OCI-LY7 (cell line): Measurements from ENCODE around the gene RBM28. TPM values are rescaled to one million over a fixed set of nuclear protein-coding genes. Genes with fewer than 3 reads are reported as not detected.

Source experiments
- BruUV-seq: library from RNA; stranded (reverse); fragments of 400-500 nt; replicated peaks from 2 replicates; lab custom pipeline; 2021; lab: Mats Ljungman, UMichigan
- CTCF ChIA-PET: fragments of 300-600 bp; sonication (Branson Sonifier 250); formaldehyde crosslinking; loops from one replicate; lab custom pipeline; 2022; ENCODE audit warnings: antibody characterized with exemption; ENCODE audit not compliant: unreplicated experiment; lab: Charles Lee
- POLR2A ChIA-PET: fragments of 300-600 bp; sonication (Branson Sonifier 250); formaldehyde crosslinking; loops from one replicate; lab custom pipeline; 2022; ENCODE audit warnings: antibody characterized with exemption; lab: Charles Lee
- DNase-seq: peaks from one replicate; pipeline ENCODE4 v3.0.0-alpha.2; 2015; ENCODE audit warnings: low spot score
- H2AFZ ChIP-seq: fragments of 200-600 bp; sonication (generic), shearing (Covaris generic); 2 replicates; pipeline ENCODE4 v1.6.1; 2014; ENCODE audit warnings: mild to moderate bottlenecking, antibody characterized with exemption, low read length, moderate library complexity
- H3K27ac ChIP-seq: fragments of 200-600 bp; sonication (generic); 2 replicates; pipeline ENCODE4 v1.5.1; 2014; ENCODE audit warnings: mixed run types, low read depth, mild to moderate bottlenecking, moderate library complexity, low read length, inconsistent platforms; ENCODE audit not compliant: poor library complexity, severe bottlenecking
- H3K36me3 ChIP-seq: fragments of 200-600 bp; sonication (generic); 2 replicates; pipeline ENCODE4 v1.6.1; 2014; ENCODE audit warnings: mild to moderate bottlenecking, antibody characterized with exemption, low read length, moderate library complexity, mixed read lengths; ENCODE audit not compliant: insufficient read depth
- H3K4me1 ChIP-seq: fragments of 200-600 bp; sonication (generic); 2 replicates; pipeline ENCODE4 v1.5.1; 2014; ENCODE audit warnings: mild to moderate bottlenecking, low read length; ENCODE audit not compliant: insufficient read depth, poor library complexity, severe bottlenecking
- H3K4me2 ChIP-seq: fragments of 200-600 bp; sonication (generic); 2 replicates; pipeline ENCODE4 v1.6.1; 2014; ENCODE audit warnings: mild to moderate bottlenecking, low read length
- H3K4me3 ChIP-seq: fragments of 200-600 bp; sonication (generic); 2 replicates; pipeline ENCODE4 v1.5.1; 2014; ENCODE audit warnings: mild to moderate bottlenecking, low read depth, low read length; ENCODE audit not compliant: poor library complexity, severe bottlenecking
- H3K79me2 ChIP-seq: fragments of 200-600 bp; sonication (generic); 2 replicates; pipeline ENCODE4 v1.6.1; 2016; ENCODE audit warnings: low read depth, mild to moderate bottlenecking, low read length, moderate library complexity, mixed read lengths; ENCODE audit not compliant: insufficient read depth
- H3K9me2 ChIP-seq: fragments of 200-600 bp; sonication (generic); 2 replicates; pipeline ENCODE4 v1.6.1; 2016; ENCODE audit warnings: mild to moderate bottlenecking, low read length, mixed read lengths; ENCODE audit not compliant: insufficient read depth
- H3K9me3 ChIP-seq: fragments of 200-600 bp; sonication (generic); 2 replicates; pipeline ENCODE4 v1.6.1; 2014; ENCODE audit warnings: mild to moderate bottlenecking, mixed run types, low read length, mixed read lengths
- H4K20me1 ChIP-seq: fragments of 200-600 bp; sonication (generic); 2 replicates; pipeline ENCODE4 v1.6.1; 2014; ENCODE audit warnings: mild to moderate bottlenecking, antibody characterized with exemption, low read length, moderate library complexity, mixed read lengths; ENCODE audit not compliant: insufficient read depth
- EZH2phosphoT487 ChIP-seq: fragments of 200-600 bp; sonication (generic); IDR thresholded peaks from 2 replicates; pipeline ENCODE4 v1.6.1; 2018; ENCODE audit warnings: low read depth, borderline replicate concordance, mild to moderate bottlenecking, mixed run types, antibody characterized with exemption, low read length, moderate library complexity, mixed read lengths
- intact Hi-C: fragments of 100-400 bp; cut with micrococcal nuclease; formaldehyde crosslinking; loops from one replicate; pipeline ENCODE4 v1.10.0; 2022; ENCODE audit not compliant: unreplicated experiment
- total RNA-seq, 2 experiments: library from RNA; depleted of rRNA in 1 of 2; stranded (reverse); fragments of >200 nt in 1 of 2; shearing (Covaris generic) in 1 of 2; gene quantifications; 2 replicates each; pipeline ENCODE4 v1.2.3, GENCODE V29; 2014 to 2022
- TF ChIP-seq, protein P1 (sequence below): fragments of 200-600 bp; sonication (generic); conservative IDR thresholded peaks from 2 replicates; pipeline ENCODE4 v1.5.1; 2014; ENCODE audit warnings: mild to moderate bottlenecking, antibody characterized with exemption, low read length, moderate library complexity, mixed read lengths

RBM28 gene
- total RNA-seq, 2 experiments from 2014 or later, result 35.6 to 70.0 TPM

DNA sequence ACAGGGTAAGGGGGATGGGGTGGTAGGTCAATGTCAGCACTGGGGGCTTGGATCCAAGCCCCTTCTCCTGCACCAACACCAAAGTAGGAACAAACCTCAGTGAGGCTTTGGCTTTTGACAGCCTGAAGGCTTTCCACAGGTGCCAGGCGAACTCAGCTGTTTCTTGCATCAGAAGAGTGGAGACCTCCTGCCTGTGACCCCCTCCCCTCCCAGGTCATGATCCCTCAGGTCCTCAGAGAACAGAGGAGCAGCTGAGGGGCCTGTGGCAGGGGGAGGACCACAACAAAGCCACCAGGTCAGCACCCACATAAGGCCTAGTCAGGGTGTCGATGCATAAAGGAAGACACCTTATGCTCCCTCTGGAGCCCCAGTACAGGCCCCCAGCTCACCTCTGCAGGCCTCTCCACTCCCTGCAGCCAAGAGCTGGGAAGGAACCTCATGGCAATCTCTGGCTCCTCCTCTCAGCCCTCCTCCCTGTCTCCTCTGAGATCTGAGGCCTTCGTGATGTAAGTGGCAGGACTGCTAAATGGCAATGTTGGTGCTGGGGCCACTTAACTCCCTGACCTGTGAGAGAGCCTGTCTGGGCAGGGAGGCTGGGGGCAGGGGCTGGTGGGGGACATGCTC lies 36.9 kb upstream of the RBM28 start:
- Histone ChIP-seq H3K9me3 (no peaks in the 10 kb centered on the region), H3K79me2 (no peaks in the 10 kb centered on the region), H4K20me1 (no peaks in the 10 kb centered on the region), H3K9me2 (no peaks in the 10 kb centered on the region), H2AFZ (no peak overlapping the region), H3K27ac (no peak overlapping the region), H3K36me3 (no peaks in the 10 kb centered on the region), H3K4me1 (no peaks in the 10 kb centered on the region), H3K4me2 (no peak overlapping the region), H3K4me3 (no peak overlapping the region)
- TF ChIP-seq, protein P1, sequence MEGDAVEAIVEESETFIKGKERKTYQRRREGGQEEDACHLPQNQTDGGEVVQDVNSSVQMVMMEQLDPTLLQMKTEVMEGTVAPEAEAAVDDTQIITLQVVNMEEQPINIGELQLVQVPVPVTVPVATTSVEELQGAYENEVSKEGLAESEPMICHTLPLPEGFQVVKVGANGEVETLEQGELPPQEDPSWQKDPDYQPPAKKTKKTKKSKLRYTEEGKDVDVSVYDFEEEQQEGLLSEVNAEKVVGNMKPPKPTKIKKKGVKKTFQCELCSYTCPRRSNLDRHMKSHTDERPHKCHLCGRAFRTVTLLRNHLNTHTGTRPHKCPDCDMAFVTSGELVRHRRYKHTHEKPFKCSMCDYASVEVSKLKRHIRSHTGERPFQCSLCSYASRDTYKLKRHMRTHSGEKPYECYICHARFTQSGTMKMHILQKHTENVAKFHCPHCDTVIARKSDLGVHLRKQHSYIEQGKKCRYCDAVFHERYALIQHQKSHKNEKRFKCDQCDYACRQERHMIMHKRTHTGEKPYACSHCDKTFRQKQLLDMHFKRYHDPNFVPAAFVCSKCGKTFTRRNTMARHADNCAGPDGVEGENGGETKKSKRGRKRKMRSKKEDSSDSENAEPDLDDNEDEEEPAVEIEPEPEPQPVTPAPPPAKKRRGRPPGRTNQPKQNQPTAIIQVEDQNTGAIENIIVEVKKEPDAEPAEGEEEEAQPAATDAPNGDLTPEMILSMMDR, result no peak
- no peak for TF ChIP-seq EZH2phosphoT487
- CTCF ChIA-PET, result no interaction called here
- POLR2A ChIA-PET, result interaction anchor here (0.7 kb wide), 1 partner anchor 121 kb away, joined by 3 read pairs; no protein-coding TSS in a partner anchor
- no peak for DNase-seq
- BruUV-seq, result no TSS peak
- intact Hi-C loops, result no loop called here

- Histone ChIP-seq H3K4me1 (no peaks in the 10 kb centered on the region), H3K9me2 (no peaks in the 10 kb centered on the region), H4K20me1 (no peaks in the 10 kb centered on the region), H3K36me3 (no peaks in the 10 kb centered on the region), H2AFZ (no peak overlapping the region), H3K79me2 (no peaks in the 10 kb centered on the region), H3K4me3 (no peak overlapping the region), H3K9me3 (no peaks in the 10 kb centered on the region), H3K4me2 (no peak overlapping the region), H3K27ac (no peak overlapping the region)
- BruUV-seq, result no TSS peak
- TF ChIP-seq EZH2phosphoT487, result no peak
- TF ChIP-seq, protein P1, result no peak
- POLR2A ChIA-PET, result no interaction called here
- DNase-seq, result no peak
- intact Hi-C loops, result no loop called here
- CTCF ChIA-PET, result no interaction called here
Measured at GRCh38 chr7:128379900-128380479, 36.3 kb upstream of the RBM28 start.

DNA sequence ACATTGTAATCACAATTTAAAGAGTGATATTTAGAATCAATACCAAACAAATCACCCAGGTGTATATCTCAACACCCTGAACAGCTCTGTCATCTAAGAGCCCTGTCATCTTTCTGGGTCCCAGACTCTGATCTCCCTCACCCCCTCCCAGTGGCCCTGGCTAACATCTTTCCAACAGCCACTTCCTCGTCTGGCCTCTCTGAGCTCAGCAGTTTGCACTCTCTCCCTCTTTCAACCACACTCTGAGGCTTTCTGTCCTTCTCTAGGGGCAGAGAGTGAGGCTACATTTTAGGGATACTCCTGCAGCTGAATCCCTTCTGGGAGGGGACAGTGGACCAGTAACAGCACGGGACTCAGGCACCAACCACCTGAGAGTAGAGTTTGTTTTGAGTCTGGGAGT lies 34.9 kb upstream of the RBM28 start:
- H3K4me3 ChIP-seq, result no peak overlapping the region
- H3K4me1 ChIP-seq, result no peaks in the 10 kb centered on the region
- no peak overlapping the region for H3K27ac ChIP-seq
- no peak for DNase-seq
- no peak overlapping the region for H3K4me2 ChIP-seq
- no peaks in the 10 kb centered on the region for H3K9me2 ChIP-seq
- no peak overlapping the region for H2AFZ ChIP-seq
- POLR2A ChIA-PET, result no interaction called here
- H3K79me2 ChIP-seq, result no peaks in the 10 kb centered on the region
- no TSS peak for BruUV-seq
- H3K9me3 ChIP-seq, result no peaks in the 10 kb centered on the region
- intact Hi-C loops, result no loop called here
- CTCF ChIA-PET, result no interaction called here
- no peak for TF ChIP-seq EZH2phosphoT487
- TF ChIP-seq, protein P1, result no peak
- H4K20me1 ChIP-seq, result no peaks in the 10 kb centered on the region
- no peaks in the 10 kb centered on the region for H3K36me3 ChIP-seq
